Mucosa of rectum (tissue), 2 donors: Measurements from ENCODE around the gene SMG6.

ENCODE experiments used
- H3K27ac ChIP-seq, 2 donors: one replicate each; pipeline ENCODE4 v1.7.0; 2013; ENCODE audit warnings: inconsistent platforms in 2 of 2, low read depth in 2 of 2, low read length in 2 of 2
- H3K27me3 ChIP-seq, 2 donors: one replicate each; pipeline ENCODE4 v1.7.0; 2013; ENCODE audit warnings: low read length in 2 of 2; ENCODE audit not compliant: control insufficient read depth in 2 of 2, insufficient read depth in 2 of 2
- H3K36me3 ChIP-seq, 2 donors: one replicate each; pipeline ENCODE4 v1.7.0; 2013; ENCODE audit warnings: low read length in 2 of 2; ENCODE audit not compliant: control insufficient read depth in 2 of 2, insufficient read depth in 2 of 2
- H3K4me1 ChIP-seq, 2 donors: one replicate each; pipeline ENCODE4 v1.7.0; 2013; ENCODE audit warnings: low read length in 2 of 2, mild to moderate bottlenecking in 1 of 2; ENCODE audit not compliant: control insufficient read depth in 2 of 2, insufficient read depth in 2 of 2
- H3K4me3 ChIP-seq, 2 donors: one replicate each; pipeline ENCODE4 v1.7.0; 2013; ENCODE audit warnings: low read length in 2 of 2
- H3K9ac ChIP-seq, 2 donors: one replicate each; pipeline ENCODE4 v1.7.0; 2013; ENCODE audit warnings: low read length in 2 of 2, low read depth in 1 of 2, mild to moderate bottlenecking in 1 of 2
- H3K9me3 ChIP-seq, 2 donors: one replicate each; pipeline ENCODE4 v1.7.0; 2013; ENCODE audit warnings: low read length in 2 of 2; ENCODE audit not compliant: control insufficient read depth in 2 of 2
- donor health status: healthy.
- donor health status: Normal muscosa, but diverticular disease.

The SMG6 gene

DNA sequence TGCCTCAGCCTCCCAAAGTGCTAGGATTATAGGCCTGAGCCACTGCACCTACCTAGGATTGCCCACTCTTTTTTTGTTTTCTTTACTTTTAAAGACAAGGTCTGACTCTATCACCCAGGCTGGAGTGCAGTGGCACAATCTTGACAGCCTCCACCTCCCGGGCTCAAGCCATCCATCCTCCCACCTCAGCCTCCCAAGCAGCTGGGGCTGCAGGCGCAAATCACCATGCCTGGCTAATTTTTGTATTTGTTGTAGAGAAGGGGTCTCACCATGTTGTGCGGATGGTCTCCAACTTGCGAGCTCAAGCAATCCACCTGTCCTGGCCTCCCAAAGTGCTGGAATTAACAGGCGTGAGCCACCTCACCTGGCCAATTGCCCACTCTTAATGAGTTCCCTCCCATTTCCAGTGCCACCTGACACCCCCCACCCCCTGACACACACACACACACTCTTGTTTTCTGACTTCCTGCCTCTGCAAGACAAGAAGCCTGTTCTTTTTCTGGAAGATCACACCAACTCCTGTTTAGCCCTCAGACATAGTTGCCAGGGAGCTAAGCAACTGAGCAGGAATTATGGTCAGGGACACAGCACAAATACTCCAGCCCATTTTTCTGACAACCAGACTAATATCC is 259.2 kb downstream of the SMG6 start:
- no peak overlapping the region for H3K9ac ChIP-seq
- no peaks in the 10 kb centered on the region for H3K27me3 ChIP-seq
- peaks cover 19 to 21% of the 10 kb centered on the region in 2 donors for H3K4me1 ChIP-seq
- peaks cover 0 to 13% of the 10 kb centered on the region in 2 donors for H3K36me3 ChIP-seq
- H3K4me3 ChIP-seq, result no peak overlapping the region
- H3K9me3 ChIP-seq, result no peaks in the 10 kb centered on the region
- no peak overlapping the region for H3K27ac ChIP-seq

DNA sequence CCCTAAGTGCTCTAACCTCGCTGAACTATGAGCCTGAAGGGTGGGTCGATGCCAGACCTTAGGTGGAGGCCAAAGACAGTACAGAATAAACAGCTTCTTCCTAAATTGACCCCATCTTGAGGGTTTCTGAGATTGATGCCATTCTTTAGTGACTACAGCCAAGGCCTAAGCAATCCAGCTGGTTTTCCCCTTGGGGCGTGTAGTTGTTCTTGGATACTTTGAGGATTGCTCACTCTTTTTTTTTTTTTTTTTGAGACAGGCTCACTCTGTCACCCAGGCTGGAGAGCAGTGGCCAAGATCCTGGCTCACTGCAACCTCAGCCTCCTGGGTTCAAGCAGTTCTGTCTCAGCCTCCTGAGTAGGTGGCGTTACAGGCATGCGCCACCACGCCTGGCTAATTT is 259.8 kb downstream of the SMG6 start:
- Histone ChIP-seq H3K4me1 (peaks cover 14 to 17% of the 10 kb centered on the region in 2 donors), H3K4me3 (no peak overlapping the region), H3K9ac (no peak overlapping the region), H3K36me3 (peaks cover 0 to 13% of the 10 kb centered on the region in 2 donors), H3K27me3 (no peaks in the 10 kb centered on the region), H3K27ac (no peak overlapping the region), H3K9me3 (no peaks in the 10 kb centered on the region)

DNA sequence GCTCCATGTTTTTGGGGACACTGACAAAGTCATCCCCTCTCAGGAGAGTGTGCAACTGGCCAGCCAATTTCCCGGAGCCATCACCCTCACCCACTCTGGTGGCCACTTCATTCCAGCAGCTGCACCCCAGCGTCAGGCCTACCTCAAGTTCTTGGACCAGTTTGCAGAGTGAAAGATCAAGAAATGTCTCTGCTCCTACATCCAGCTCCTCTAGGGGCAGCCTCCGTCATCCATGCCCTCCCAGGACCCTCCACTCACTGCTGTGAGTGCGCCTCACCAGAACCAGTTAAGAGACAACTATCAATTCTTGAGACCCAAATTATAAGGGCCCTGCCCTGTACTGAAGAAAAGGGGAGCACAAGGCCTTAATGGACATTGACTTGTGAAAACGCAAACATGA is 260.7 kb downstream of the SMG6 start:
- Histone ChIP-seq H3K9ac (peak overlapping the region; percentile 92 to 94), H3K9me3 (no peaks in the 10 kb centered on the region), H3K27me3 (no peaks in the 10 kb centered on the region), H3K27ac (peak overlapping the region; percentile 81 to 85), H3K4me3 (peak overlapping the region; percentile 85 to 98), H3K4me1 (peaks cover 12 to 17% of the 10 kb centered on the region in 2 donors), H3K36me3 (peaks cover 0 to 17% of the 10 kb centered on the region in 2 donors)

DNA sequence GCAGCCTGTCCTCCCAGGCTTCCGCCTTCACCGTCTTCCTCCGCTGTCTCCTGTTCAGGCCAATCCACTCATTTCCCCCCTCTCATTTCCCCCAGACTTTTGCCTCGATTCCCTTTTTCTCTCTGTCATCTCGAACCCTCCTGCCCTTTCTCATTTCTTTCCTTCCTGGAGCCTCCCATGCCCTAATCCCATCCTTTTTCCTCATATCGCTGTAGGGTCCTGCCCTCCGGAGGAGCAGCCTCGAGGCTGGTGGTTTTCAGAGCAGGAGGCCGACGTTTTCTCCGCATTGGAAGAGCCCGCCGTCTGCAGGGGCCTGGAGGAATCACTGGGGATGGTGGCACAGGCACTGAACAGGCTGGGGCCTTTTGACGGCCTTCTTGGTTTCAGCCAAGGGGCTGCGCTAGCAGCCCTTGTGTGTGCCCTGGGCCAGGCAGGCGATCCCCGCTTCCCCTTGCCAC is 261.2 kb downstream of the SMG6 start:
- no peaks in the 10 kb centered on the region for H3K9me3 ChIP-seq
- peaks cover 3 to 17% of the 10 kb centered on the region in 2 donors for H3K36me3 ChIP-seq
- H3K4me1 ChIP-seq, result peaks cover 12 to 17% of the 10 kb centered on the region in 2 donors
- peak overlapping the region; percentile 92 to 94 for H3K9ac ChIP-seq
- H3K4me3 ChIP-seq, result peak overlapping the region; percentile 85 to 98
- H3K27me3 ChIP-seq, result no peaks in the 10 kb centered on the region
- H3K27ac ChIP-seq, result peak overlapping the region; percentile 81 to 85

DNA sequence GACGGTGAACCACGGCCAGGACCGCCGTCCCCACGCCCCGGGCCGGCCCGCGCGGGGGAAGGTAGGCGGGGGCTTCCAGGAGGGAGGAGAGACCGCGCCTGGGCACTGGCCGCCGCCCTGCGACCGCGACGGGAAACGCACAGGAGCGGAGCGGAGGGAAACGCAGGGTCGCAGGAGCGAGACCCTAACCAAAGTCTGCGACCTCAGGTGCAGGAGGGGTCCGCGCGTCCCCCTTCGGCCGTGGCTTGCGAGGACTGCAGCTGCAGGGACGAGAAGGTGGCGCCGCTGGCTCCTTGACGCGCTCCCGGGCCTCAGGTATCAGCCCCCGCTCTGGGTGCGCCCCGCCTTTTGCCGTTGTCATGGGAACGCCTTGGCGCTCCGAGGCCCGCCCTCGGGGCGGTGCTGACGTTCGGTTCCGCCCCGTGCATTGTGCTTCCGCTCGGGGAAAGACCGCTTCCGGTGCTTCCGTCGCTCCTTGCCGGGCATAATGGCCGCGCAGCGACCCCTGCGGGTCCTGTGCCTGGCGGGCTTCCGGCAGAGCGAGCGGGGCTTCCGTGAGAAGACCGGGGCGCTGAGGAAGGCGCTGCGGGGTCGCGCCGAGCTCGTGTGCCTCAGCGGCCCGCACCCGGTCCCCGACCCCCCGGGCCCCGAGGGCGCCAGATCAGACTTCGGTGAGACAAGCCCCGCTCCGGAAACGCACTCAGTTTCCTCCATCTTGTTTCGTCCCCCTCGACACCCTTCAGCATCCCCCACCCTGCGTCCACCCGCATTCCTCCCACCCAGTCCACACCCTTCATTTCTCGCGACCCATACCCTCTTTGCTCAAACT is 261.8 kb downstream of the SMG6 start, which contains the start of gene OVCA2:
TSS of gene OVCA2 (plus strand) at position 462 of the 829 bp plus-strand sequence. CDS start at position 488, 26 bp downstream.
- Histone ChIP-seq H3K9ac (peak within 1 kb of the TSS; percentile 92 to 94), H3K36me3 (peaks cover 5 to 22% of the 10 kb centered on the region in 2 donors), H3K27ac (peak within 1 kb of the TSS; percentile 81 to 85), H3K4me1 (peaks cover 12 to 17% of the 10 kb centered on the region in 2 donors), H3K4me3 (peak within 1 kb of the TSS; percentile 85 to 98), H3K27me3 (no peaks in the 10 kb centered on the region), H3K9me3 (no peaks in the 10 kb centered on the region)

DNA sequence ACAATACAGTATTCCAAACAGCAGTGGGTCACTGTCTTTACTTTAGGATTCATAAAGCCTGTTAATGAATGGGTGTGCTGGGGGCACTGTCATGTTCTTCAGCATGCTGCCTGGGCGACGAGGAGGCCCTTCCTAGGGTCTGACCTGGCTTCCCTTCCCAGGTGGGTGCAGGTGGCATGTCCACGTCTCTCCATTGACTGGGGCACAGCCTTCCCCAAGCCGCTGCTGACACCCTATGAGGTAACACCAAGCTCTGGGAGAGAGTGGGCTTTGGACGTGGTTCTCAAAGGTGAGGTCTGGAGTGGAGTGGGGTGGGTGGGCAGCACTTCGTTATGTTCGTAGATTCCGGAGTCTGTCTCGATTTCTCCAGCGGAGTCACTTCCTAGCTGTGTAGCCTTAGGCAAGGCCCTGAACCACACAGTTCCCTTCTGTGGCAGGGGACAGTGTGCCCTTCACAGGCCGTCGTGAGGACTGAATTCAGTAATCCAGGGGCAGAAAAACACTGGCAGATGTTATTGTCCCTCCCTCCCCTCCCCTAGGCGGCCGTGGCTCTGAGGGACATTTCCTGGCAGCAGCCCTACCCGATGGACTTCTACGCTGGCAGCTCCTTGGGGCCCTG is 262.5 kb downstream of the SMG6 start:
- peak overlapping the region; percentile 85 to 98 for H3K4me3 ChIP-seq
- peak overlapping the region in 1 of 2 donors; percentile 94 for H3K9ac ChIP-seq
- peak overlapping the region; percentile 32 to 58 for H3K27ac ChIP-seq
- H3K27me3 ChIP-seq, result no peaks in the 10 kb centered on the region
- H3K4me1 ChIP-seq, result peaks cover 12 to 17% of the 10 kb centered on the region in 2 donors
- H3K36me3 ChIP-seq, result peaks cover 12 to 30% of the 10 kb centered on the region in 2 donors
- H3K9me3 ChIP-seq, result no peaks in the 10 kb centered on the region

DNA sequence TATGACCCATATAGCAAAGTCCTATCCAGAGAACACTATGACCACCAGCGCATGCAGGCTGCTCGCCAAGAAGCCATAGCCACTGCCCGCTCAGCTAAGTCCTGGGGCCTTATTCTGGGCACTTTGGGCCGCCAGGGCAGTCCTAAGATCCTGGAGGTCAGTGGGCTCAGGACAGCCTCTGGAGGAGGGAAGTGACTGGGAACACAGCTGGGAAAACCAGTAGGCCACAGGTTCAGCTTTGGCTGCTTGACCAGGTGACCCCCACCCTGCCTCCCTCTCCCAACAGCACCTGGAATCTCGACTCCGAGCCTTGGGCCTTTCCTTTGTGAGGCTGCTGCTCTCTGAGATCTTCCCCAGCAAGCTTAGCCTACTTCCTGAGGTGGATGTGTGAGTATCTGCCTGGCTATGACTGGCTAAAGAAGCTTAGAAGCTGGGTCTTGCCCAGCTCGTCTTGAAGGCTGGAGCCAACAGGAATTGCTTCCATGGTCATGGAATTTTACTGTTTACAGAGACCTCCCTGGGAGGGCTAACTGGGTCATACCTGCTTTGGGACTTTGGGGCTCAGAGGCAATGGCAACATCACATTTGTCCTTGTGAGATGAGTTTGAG is 263.3 kb downstream of the SMG6 start:
- Histone ChIP-seq H3K9me3 (no peaks in the 10 kb centered on the region), H3K9ac (no peak overlapping the region), H3K36me3 (peaks cover 15 to 34% of the 10 kb centered on the region in 2 donors), H3K4me3 (no peak overlapping the region), H3K27ac (no peak overlapping the region), H3K4me1 (peaks cover 12 to 17% of the 10 kb centered on the region in 2 donors), H3K27me3 (no peaks in the 10 kb centered on the region)

DNA sequence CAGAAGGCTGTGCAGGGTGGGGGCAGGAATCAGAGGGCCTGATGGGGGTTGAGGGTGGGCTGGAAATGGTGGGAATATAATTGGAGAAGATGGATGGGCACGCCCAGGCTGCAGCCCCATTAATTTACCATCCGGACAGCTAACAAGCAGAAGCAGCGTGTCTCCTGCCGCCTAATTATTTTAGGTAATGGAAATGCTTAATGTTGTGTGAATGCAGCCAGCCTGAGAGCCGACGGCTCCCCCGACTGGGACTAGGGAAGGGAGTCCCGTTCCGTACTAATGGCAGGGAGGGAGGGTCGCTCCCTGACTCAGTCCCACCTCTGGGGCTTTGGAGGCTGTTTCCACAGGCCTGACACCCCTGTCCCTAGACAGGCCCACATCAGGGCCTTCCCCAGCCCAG is 266.4 kb downstream of the SMG6 start:
- Histone ChIP-seq H3K4me1 (peaks cover 4 to 9% of the 10 kb centered on the region in 2 donors), H3K27me3 (no peaks in the 10 kb centered on the region), H3K9ac (no peak overlapping the region), H3K4me3 (no peak overlapping the region), H3K9me3 (no peaks in the 10 kb centered on the region), H3K27ac (no peak overlapping the region), H3K36me3 (peaks cover 20 to 29% of the 10 kb centered on the region in 2 donors)

DNA sequence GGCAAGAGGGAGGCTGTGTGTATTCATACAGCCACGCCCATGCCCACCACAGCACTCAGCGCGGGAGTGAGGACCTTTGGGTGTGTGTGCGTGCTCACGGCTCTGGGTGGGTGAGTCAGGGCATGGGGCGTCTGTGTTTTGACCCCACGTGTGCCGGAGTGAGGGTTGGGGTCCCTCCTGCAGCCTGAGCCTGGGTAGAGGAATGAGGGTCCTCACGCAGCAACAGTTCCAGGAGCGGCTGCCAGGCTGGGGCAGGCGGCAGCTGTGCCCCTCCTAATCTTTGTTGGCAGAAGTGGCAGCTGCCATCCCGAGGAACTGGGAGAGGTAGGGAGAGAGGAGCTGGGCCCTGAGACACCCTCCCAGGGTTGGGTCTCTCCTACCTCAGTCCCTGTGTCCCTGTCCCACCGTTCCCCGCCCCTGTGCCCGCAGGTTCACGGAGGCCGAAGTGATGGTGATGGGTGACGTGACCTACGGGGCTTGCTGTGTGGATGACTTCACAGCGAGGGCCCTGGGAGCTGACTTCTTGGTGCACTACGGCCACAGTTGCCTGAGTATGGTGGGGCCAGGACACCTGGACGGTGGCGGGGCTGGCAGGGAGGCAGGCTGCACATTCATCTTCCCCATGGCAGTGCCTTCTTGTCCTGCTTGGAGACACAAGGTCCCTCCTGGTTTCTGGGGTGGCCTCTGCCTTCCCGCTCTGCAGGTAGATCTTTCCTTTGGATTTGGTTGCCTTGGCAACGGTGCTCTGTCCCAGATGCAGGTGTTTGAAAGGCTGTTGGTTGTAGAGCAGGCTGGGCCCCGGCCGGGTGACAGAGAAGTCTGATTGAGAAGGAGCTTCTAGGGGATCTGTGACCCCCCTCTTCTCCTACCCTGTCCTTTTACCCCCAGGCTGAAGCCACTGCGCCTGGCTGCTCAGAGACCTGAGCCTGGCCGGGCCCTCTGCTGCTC is 267.8 kb downstream of the SMG6 start:
- Histone ChIP-seq H3K27me3 (no peaks in the 10 kb centered on the region), H3K4me1 (peaks cover 2 to 3% of the 10 kb centered on the region in 2 donors), H3K9me3 (no peaks in the 10 kb centered on the region), H3K27ac (no peak overlapping the region), H3K36me3 (peaks cover 20 to 29% of the 10 kb centered on the region in 2 donors), H3K4me3 (no peak overlapping the region), H3K9ac (no peak overlapping the region)
